Fibroblast of skin of right quadriceps (primary cell): ENCODE data around the gene ZC3H18.
"Not testable (repeated sequence)": the region's sequence is repeated elsewhere in the genome, so short reads cannot be mapped to it uniquely, and the experiment has no call there.

Experiments
- DNase-seq: peaks from one replicate; pipeline ENCODE4 v3.0.0-alpha.2; 2013

Gene ZC3H18

DNA sequence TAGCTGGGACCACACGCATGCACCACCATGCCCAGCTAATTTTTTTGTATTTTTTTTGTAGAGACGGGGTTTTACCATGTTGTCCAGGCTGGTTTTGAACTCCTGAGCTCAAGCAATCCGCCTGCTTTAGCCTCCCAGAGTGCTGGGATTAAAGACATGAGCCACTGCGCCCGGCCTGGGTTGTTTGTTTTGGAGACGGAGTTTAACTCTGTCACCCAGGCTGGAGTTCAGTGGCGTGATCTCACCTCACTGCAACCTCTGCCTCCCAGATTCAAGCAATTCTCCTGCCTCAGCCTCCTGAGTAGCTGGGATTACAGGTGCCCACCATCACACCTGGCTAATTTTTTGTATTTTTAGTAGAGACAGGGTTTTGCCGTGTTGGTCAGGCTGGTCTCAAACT is 39.2 kb downstream of the ZC3H18 start:
- not testable (repeated sequence) for DNase-seq

DNA sequence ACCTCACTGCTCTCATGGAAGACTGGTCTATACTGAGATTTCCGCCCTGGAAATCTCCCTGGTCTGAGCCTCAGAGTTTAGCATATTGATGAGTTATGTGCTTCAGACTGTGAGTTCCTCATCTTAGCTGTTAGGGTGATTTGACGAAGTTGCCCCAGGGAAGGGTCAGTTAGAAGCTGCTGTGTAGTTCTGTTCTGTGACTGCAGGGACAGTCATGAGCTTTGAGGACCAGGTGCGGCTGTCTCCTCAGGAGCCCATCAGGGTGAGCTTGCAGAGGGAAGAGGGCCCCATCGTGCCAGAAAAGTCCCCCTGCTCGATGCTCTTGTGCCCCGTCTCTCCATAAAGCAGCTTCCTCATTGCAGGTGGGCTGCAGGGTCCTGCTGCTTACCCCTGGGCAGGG is 39.9 kb downstream of the ZC3H18 start:
- no peak for DNase-seq

DNA sequence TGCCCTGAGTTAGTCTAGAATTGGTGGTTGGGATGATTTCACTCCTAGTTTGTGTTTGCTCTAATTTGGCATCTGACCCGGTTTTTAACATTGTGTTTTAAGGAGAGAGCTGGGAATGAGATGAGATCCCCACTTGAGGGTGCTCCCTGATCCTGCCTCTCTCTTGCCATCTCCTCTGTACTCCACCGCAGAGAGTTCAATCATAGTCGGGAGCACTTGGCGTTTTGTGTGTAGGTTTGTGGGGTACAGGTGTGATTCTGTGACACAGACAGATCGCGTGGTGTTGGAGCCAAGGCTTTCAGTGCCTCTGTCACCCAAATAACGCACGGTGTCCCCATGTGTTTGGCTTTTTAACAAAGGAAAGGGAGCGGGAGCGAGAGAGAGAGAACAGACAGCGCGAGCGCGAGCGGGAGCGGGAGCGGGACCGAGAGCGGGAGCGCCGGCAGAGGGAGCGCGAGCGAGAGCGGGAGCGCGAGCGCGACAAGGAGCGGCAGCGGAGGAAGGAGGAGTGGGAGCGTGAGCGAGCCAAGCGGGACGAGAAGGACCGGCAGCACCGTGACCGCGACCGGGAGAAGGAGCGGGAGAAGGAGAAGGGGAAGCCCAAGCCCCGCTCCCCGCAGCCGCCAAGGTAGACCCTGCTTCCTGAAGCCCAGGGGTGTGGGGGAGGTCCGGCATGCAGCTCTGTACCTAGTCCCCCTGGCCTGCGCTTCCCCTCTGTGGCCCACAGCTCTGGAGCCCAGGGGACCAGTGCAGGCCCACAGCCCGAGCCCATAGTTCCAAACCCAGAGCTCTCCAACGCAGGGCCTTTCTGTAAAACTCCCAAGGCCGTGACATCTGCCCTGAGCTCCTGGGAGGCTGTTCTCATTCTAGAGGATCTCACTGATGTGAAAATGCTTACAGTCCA is 41.0 kb downstream of the ZC3H18 start:
- DNase-seq, result no peak

DNA sequence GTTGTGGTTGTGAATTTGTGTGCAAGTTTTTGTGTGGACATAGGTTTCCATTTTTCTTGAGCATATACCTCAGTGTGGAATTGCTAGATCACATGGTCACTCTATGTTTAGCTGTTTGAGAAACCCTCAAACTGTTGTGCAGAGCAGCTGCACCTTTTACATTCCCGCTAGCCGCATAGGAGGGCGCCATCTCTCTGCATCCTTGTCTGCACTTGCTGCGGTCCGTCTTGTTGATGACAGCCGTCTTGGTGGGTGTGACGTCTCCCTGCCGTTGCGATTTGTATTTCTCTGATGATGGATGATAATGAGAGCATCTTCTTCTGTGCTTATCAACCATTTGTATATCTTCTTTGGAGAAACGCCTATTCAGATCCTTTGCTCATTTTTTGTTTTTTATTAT is 43.1 kb downstream of the ZC3H18 start:
- DNase-seq, result no peak

DNA sequence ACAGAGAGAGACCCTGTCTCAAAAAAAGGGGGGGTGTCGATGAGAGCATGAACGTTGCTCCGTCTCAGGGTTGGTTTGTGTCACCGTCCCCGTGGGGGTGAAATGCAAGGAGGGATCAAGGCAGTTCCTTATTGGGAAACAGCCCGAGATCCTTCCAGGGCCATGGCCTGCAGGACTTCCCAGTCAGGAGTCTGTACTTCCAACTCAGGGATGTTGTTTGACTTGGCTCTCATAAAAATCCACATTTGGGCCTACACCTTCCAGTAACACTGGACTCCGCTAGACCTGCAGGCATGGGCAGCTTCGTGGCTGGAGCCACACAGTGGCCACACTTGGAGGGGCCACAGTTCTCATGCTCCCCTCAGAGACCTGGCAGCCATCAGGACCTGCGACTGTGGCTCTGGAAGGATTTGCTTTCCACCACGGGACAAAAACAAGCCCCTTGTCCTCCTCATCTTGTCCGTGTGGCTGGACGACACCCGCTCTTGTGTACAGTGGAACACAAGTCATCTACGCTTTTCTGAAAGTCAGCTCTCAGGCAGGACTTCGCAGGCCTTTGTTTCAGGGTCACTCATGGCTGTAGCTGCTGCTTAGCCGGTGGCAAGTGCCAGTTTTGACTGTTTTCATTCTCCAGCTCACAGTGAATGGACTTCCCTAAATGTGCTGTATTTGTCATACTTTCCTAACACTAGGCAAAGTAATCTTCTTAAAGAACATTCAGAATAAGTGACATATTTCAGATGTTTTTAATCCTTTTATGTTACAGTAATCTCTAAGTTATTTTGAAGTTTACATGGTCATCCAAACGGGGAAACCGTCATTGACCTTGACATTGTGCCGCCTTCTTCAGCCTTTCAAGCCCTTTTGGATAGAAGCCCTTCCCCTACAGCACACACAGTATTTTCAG is 44.0 kb downstream of the ZC3H18 start:
- no peak for DNase-seq

DNA sequence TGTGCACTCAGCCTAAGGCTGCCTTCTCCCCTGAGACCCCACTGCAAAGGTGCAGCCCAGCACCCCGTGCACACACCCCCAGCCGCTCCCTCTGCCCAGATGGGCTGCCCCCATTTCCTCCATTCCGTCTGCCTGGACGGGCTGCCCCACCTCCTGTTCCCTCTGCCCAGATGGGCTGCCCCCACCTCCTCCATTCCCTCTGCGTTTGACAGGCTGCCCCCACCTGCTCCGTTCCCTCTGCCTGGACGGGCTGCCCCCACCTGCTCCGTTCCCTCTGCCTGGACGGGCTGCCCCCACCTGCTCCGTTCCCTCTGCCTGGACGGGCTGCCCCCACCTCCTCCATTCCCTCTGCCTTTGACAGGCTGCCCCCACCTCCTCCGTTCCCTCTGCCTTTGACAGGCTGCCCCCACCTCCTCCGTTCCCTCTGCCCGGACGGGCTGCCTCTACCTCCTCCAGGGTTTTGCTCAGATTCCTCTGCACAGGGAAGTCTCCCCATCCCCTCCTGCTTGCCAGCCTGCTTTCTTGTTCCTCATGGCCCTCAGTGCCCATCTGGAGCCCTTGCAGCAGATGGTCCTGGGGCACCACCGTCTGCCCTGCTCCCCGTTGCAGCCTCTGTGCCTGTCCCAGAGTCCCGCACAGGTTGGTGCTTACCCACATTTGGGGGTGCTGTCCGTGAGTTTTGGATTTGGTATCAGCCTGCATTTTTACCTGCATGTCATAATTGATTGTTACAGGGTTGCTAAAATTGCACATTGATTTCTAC is 44.8 kb downstream of the ZC3H18 start:
- DNase-seq, result no peak

DNA sequence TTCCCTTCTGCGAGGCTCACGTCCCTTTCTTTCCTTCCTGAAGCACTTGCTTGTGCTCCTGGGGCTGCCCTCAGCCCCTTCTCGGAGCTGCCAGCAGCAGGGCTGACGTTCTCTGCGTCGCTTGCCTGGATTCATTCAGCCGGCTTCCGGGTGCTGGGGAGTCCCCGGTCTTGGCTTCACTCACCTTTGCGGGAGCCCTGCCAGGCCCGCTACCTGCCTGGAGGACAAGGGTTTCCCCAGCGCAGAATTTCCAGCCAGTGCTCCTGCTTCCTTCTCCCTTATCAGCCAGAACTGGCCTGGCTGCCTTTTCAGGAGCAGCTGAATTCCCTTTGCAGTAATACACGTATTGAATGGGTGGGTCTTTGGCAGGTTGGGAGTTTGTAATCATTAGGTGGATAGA is 46.1 kb downstream of the ZC3H18 start:
- DNase-seq, result no peak

DNA sequence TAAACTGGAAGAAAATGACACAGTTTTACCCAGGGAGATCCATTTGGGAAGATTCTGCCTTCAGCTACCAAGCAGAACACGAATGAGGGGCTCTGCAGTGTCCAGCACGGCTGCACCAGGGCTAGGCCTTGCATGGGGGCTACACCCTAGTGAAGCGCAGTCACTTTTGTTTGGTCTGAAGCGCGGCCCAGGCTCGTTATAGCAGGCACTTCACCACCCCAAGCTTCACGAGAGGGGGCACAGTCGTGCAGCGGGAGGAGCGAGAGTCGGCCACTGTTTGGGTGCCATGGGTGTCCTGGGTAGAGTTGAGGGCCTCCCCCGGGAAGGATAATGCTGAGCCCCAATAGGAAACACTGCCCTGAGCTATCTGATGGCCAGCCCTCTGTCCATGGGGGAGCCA is 46.5 kb downstream of the ZC3H18 start:
- DNase-seq, result no peak

DNA sequence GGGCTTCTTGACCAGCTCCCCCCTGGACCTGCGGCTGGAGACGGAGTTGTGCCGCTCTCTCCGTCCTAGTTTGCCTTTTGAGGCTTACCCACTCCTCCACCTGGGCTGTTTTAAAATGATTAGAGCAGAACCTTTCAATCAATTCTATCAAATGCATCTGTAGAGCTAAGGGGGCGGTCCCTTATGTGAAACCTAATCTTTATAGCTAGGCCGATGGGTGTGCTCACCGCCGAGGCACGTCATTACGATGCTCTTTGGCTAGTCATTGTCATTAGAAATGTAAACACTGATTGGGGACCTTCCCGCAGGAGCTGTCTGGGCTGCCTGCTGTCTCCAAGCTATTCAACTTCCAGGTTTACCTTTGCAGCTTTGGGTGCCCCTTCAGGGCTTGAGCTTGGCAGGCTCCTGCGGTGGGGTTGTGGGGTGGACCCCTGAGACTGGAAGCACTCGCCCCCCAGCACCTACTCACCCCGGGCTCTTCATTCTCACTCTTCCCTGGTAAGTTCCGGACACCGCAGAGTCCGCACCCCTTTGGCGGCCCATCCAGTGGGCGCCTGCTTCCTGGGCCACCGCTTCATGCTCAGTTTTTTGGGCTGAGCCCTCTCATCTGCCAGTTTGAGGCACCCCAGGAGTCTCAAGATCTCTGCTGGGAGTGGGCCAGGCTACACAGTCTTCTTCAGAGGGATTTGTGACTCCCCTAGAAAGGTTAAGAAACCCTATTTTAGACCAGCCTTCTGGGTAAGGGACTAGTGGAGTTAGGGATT is 47.2 kb downstream of the ZC3H18 start:
- DNase-seq, result peak; percentile 20

DNA sequence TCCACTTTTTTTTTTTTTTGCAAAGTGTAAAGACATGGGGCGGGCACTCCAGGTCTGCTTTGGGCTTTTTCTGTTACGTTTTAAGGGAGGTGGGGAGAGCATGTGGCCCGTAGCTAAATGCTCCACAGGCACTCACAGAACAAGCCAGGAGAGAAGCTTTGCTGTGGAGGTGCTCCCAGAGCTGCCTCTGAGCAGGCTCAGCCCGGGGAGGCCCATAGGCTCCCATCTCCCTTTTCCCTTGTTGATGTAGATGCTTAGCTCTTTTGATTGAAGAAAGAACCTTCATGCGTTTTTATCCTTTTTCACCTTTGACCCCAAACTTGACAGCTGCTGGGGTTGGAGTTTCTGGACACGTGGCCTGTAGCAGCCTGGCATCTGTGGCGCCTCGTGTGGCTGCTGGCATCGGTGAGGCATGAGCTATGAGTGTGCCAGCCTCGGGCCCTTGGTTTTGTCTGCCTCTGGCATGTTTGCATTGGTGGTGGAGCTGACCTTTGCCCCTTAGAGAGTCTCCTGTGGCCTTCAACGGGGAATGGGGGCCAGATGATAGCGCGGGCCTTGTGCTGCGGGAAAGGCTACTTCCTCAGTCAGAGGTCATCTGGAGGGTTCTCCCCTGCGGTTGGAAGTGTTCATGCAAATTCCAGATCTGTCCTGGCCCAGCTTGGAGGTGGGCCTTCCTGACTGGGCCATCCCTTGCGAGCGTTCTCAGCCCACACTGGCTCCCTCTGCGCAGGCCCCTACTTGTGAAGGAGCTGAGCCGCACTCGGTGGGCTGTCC is 48.2 kb downstream of the ZC3H18 start:
- DNase-seq, result no peak

DNA sequence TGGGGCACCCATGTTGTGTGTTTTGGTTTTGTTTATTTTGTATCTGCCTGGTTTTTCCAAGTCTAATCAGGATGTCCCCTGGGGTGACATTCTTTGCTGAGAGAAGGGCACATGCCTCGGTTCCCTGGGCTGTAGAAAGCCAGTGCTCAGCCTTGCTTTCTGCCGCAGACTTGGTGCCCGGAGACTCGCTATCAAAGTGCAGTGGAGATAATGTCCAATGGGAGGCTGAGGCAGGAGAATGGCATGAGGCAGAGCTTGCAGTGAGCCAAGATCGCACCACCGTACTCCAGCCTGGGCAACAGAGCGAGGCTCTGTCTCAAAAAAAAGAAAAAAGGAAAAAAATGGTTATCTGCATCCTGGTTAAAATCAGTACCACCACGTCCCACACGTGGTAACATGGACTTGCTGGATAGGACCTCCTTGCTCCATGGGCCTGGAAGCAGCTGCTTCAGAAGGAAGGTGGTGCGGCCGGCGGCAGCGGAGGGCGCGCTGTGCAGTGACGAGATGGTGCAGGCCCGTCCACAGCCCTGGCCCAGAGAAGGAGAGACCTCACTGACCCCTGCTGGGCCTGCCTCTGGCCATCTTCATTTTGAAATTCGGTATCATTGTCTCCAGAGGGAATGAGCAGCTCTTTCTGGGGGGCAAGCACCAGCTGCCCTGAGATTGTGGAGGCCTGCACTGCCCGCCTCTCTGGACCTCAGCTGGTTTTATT is 48.9 kb downstream of the ZC3H18 start:
- DNase-seq, result no peak

DNA sequence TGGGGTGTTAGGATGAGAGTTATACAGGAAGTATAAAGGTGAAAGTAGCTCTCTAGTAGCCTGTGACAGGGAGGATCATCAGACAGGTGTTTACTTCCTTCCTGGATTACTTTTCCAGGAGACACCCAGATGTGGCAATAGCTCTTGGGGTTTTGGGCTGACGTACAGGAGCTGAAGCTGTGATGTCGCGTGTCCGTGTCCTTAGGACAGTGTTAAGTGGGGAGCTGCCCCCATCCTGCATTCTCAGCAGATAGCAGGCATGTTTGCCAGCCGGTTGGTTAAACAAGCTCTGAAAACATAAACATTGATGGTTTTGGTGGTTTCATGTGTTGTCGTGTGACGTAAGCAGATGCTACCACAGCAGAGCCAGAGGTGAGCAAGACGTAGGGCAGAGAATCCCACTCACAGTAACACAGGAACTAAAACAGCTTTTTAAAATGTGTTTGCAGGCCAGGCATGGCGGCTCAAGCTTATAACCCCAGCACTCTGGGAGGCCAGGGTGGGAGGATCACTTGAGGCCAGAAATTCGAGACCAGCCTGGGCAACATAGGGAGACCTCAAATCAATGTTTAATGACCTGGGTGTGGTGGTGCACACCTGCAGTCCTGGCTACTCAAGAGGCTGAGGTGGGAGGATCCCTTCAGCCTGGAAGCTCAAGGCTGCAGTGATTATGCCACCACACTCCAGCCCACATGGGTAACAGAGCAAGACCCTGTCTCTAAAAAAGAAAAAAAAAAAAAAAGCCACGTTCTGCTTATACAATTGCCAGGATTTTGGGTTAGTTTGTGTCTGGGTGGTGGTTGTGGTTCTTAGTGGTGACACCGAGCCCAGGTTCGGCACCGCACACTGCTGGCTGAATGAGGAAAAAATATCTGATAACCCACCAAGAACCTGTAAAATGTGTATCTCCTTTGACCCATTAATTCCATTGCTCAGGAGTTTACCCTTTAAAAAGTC is 49.9 kb downstream of the ZC3H18 start:
- no peak for DNase-seq

DNA sequence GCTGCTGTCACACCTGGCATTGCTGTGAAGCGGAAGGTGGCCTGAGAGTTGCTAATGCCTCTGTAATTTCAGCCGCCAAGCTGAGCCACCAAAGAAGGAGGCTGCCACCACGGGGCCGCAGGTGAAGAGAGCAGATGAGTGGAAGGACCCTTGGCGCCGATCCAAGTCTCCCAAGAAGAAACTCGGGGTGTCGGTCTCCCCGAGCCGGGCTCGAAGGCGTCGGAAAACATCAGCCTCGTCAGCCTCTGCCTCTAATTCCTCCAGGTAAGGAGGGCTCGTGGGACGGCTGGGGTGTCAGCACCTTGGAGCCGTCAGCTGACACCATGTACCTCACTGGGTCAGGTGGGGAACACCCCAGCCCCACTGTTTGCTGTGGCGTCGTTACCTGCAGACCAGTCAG is 51.9 kb downstream of the ZC3H18 start:
- DNase-seq, result no peak

DNA sequence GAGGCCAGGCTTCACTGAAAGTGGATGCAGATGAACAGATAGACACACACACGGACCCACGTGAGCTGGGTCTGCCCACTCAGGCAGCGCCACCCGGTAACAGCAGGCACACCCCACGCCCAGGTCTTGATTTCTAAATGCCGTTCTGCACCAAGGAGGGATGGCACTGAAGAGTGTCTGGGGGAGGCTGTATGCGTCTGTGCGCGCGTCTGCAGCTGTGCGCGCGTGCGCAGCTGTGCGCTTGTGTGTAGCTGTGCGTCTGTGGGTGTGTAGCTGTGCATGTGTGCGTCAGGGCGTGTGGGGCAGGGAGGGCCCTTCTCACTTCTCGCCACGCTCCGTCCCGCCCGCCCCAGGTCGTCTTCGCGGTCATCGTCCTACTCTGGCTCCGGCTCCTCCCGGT is 52.7 kb downstream of the ZC3H18 start:
- DNase-seq, result no peak

DNA sequence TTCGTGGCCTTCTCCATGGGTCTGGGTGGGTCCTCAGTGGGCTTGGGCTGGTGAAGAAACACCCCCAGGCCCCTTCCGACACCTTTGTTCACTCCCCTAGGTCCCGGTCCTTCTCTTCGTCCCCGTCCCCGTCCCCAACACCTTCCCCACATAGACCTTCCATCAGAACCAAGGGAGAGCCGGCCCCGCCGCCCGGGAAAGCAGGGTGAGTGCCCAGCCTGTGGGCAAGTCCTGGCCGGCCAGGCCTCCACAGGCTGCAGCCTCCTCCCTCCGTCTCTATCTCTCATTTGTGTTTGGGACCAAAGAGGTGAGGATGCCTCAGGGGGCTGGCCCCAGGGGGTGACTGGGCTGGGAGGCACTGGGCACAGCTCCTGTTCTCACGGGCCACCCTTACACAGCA is 53.7 kb downstream of the ZC3H18 start:
- DNase-seq, result no peak

DNA sequence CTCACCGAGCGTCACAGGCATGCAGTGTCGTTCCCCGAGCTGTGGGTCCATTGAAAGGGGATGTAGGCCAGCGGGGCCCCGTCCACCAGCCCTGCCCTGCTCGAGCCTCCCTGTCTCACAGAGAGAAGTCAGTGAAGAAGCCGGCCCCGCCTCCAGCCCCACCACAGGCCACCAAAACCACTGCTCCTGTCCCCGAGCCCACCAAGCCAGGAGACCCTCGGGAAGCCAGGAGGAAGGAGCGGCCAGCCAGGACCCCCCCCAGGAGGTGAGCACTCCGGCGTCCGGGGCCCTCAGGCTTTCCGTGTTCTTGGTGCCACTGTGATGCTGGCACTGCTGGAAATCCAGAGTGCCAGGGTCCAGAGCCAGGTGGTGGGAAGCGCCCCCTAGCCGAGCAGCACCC is 54.3 kb downstream of the ZC3H18 start:
- DNase-seq, result no peak

DNA sequence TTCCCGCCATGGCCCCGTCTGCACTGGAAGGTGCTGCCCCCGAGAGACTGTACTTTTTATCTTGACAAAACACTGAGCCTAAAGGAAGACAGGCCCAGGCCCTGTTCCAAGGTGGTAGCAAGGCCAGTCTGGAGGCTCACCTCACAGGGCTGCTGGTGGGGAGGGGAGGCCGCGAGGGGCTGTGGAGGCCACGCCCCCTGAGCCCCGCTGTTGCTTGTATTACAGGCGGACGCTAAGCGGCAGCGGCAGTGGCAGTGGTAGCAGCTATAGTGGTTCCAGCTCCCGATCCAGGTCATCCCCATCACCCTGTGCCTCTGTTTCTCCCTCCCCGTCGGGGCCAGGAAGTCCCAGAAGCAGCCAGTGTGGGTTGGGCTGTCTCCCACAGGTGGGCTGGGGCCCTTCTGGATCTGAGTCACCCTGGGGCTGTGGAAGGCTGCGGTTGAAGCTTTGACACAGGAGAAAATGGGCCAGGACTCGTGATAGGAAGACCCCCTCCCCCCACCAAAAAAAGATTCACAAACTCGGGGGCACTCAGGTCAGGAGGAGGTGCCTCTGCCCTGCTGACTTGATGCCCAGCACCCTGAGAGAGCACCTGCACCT is 54.9 kb downstream of the ZC3H18 start:
- no peak for DNase-seq

DNA sequence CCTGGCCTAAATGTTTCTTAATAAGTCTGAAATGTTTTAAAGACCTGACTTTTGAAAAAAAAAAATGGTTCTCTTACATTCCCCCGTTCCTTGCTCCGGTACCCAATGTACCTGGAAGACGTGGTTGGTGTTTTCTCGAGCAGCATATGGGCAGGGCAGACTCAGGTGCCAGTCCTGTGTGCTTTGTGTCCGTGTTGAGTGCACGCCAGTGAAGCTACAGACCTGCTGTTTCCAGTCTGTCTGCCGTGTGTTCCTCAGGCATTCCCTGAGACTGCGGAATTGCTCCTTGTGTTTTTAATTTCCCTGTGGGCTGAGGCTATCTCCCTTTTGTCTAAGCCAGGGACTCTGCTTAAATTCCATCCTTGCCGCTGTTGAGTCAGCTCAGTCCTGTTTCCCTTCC is 56.4 kb downstream of the ZC3H18 start:
- DNase-seq, result no peak
